HCT116 (cell line): ENCODE measurements around the gene HCN3. TPM values are rescaled to one million over a fixed set of nuclear protein-coding genes. Genes with fewer than 3 reads are reported as not detected.

Experiments
- ATAC-seq: fragments of 200-7000 bp; cut with Tn5 transposase; 2 replicates; pipeline ENCODE4 v1.9.1; 2020; ENCODE audit warnings: mild to moderate bottlenecking, moderate library complexity
- BruUV-seq: library from RNA; stranded (reverse); fragments of 400-500 nt; replicated peaks from 2 replicates; lab custom pipeline; 2021; lab: Mats Ljungman, UMichigan
- CTCF ChIA-PET: fragments of 300-600 bp; sonication (Branson Sonifier 250); formaldehyde crosslinking; loops from one replicate; lab custom pipeline; 2021; ENCODE audit warnings: antibody characterized with exemption; lab: Charles Lee
- POLR2A ChIA-PET: fragments of 300-600, 350-600 bp; sonication (Branson Sonifier 250); formaldehyde crosslinking; loops from one replicate; lab custom pipeline; 2021; ENCODE audit warnings: antibody characterized with exemption; lab: Charles Lee
- RAD21 ChIA-PET, 2 experiments: fragments of 300-600 bp; sonication (Branson Sonifier 250); formaldehyde crosslinking; loops; one replicate each; lab custom pipeline; 2023; ENCODE audit warnings: low total read pairs in 2 of 2; ENCODE audit not compliant: uncharacterized antibody in 2 of 2, unreplicated experiment in 2 of 2, low non-redundant PET in 1 of 2; lab: Charles Lee
- DNase-seq: peaks from one replicate; pipeline ENCODE4 v3.0.0-alpha.2; 2010; ENCODE audit warnings: low read depth, low spot score
- H2AFZ ChIP-seq: fragments of 200-600 bp; shearing (Covaris generic), sonication (generic); 2 replicates; pipeline ENCODE4 v1.6.1; 2017; ENCODE audit warnings: low read depth, mixed run types, mixed read lengths, antibody characterized with exemption, low read length; ENCODE audit not compliant: poor library complexity, severe bottlenecking
- H3K27ac ChIP-seq: 2 replicates; pipeline ENCODE4 v1.5.1; 2012; ENCODE audit warnings: low read depth, low read length
- H3K27me3 ChIP-seq: fragments of 200-600 bp; sonication (generic); 2 replicates; pipeline ENCODE4 v1.6.1; 2016; ENCODE audit warnings: mixed run types, low read length, mixed read lengths; ENCODE audit not compliant: insufficient read depth
- H3K36me3 ChIP-seq, 2 experiments: fragments of 200-500 bp in 1 of 2; fragments of 200-600 bp in 1 of 2; sonication (Bioruptor generic) in 1 of 2; sonication (generic) in 1 of 2; 2 replicates each; pipeline versions ENCODE4 v1.5.1 to v1.6.1; 2014 to 2016; ENCODE audit warnings: low read length in 2 of 2, inconsistent platforms in 1 of 2, mixed read lengths in 1 of 2, mixed run types in 1 of 2; ENCODE audit not compliant: insufficient read depth in 2 of 2, control insufficient read depth in 1 of 2
- H3K4me1 ChIP-seq, 2 experiments: fragments of 200-600 bp in 1 of 2; sonication (generic) in 1 of 2; 2 replicates each; pipeline versions ENCODE4 v1.5.1 to v1.6.1; 2012 to 2017; ENCODE audit warnings: low read length in 2 of 2, inconsistent platforms in 1 of 2, mild to moderate bottlenecking in 1 of 2, mixed read lengths in 1 of 2, mixed run types in 1 of 2, moderate library complexity in 1 of 2; ENCODE audit not compliant: insufficient read depth in 2 of 2, control insufficient read depth in 1 of 2
- H3K4me2 ChIP-seq: fragments of 200-600 bp; sonication (generic); 2 replicates; pipeline ENCODE4 v1.6.1; 2017; ENCODE audit warnings: mixed run types, low read length, mixed read lengths
- H3K4me3 ChIP-seq, 2 experiments: fragments of 200-600 bp in 1 of 2; sonication (generic) in 1 of 2; replicated peaks in 1 of 2; 2 replicates each; pipeline ENCODE4 v1.5.1; 2011 to 2016; ENCODE audit warnings: low read length in 2 of 2, control low read depth in 1 of 2, low read depth in 1 of 2, mild to moderate bottlenecking in 1 of 2, mixed read lengths in 1 of 2, mixed run types in 1 of 2
- H3K79me2 ChIP-seq: fragments of 200-600 bp; sonication (generic); 2 replicates; pipeline ENCODE4 v1.6.1; 2017; ENCODE audit warnings: mild to moderate bottlenecking, mixed run types, low read length, moderate library complexity, mixed read lengths; ENCODE audit not compliant: insufficient read depth
- H3K9ac ChIP-seq: fragments of 200-600 bp; sonication (generic); 2 replicates; pipeline ENCODE4 v1.6.1; 2016; ENCODE audit warnings: low read length, mixed read lengths
- H3K9me2 ChIP-seq: fragments of 200-600 bp; sonication (generic), shearing (Covaris generic); 2 replicates; pipeline ENCODE4 v1.6.1; 2017; ENCODE audit warnings: mixed run types, mild to moderate bottlenecking, moderate library complexity; ENCODE audit not compliant: insufficient read depth
- H3K9me3 ChIP-seq, 2 experiments: fragments of 200-500 bp in 1 of 2; fragments of 200-600 bp in 1 of 2; sonication (Bioruptor generic) in 1 of 2; sonication (generic) in 1 of 2; 2 replicates each; pipeline ENCODE4 v1.6.1; 2014 to 2017; ENCODE audit warnings: low read length in 2 of 2, mixed read lengths in 2 of 2, inconsistent platforms in 1 of 2, low read depth in 1 of 2, mild to moderate bottlenecking in 1 of 2, mixed run types in 1 of 2, moderate library complexity in 1 of 2; ENCODE audit not compliant: control insufficient read depth in 1 of 2, insufficient read depth in 1 of 2
- H4K20me1 ChIP-seq: fragments of 200-600 bp; sonication (generic), shearing (Covaris generic); 2 replicates; pipeline ENCODE4 v1.6.1; 2017; ENCODE audit warnings: mixed run types, mild to moderate bottlenecking, moderate library complexity; ENCODE audit not compliant: insufficient read depth
- CBX3 ChIP-seq: IDR thresholded peaks from 2 replicates; pipeline ENCODE4 v1.6.1; 2012; ENCODE audit warnings: low read depth
- CEBPB ChIP-seq: IDR thresholded peaks from 2 replicates; pipeline ENCODE4 v1.6.1; 2012; ENCODE audit warnings: low read depth
- EZH2phosphoT487 ChIP-seq: fragments of 200-600 bp; IDR thresholded peaks from 2 replicates; pipeline ENCODE4 v1.6.1; 2018; ENCODE audit warnings: antibody characterized with exemption, borderline replicate concordance
- FOSL1 ChIP-seq: IDR thresholded peaks from 2 replicates; pipeline ENCODE4 v1.6.1; 2012; ENCODE audit warnings: low read depth
- JUND ChIP-seq: IDR thresholded peaks from 2 replicates; pipeline ENCODE4 v1.6.1; 2012
- POLR2A ChIP-seq: IDR thresholded peaks from 2 replicates; pipeline ENCODE4 v1.7.0; 2011; ENCODE audit warnings: borderline replicate concordance; ENCODE audit not compliant: insufficient read depth, insufficient read length; ENCODE audit errors: extremely low read depth
- POLR2AphosphoS5 ChIP-seq: IDR thresholded peaks from 2 replicates; pipeline ENCODE4 v1.6.1; 2011; ENCODE audit warnings: mild to moderate bottlenecking, low read depth, low read length, moderate library complexity
- SIN3A ChIP-seq: IDR thresholded peaks from 2 replicates; pipeline ENCODE4 v1.6.1; 2012; ENCODE audit warnings: low read depth
- SP1 ChIP-seq: IDR thresholded peaks from 2 replicates; pipeline ENCODE4 v1.6.1; 2012; ENCODE audit warnings: low read depth
- YY1 ChIP-seq: IDR thresholded peaks from 2 replicates; pipeline ENCODE4 v1.6.1; 2011; ENCODE audit warnings: low read length, low read depth, moderate library complexity, mild to moderate bottlenecking; ENCODE audit not compliant: insufficient replicate concordance; ENCODE audit errors: extremely low read depth
- ZFX ChIP-seq: fragments of 450-650 bp; IDR thresholded peaks from 2 replicates; pipeline ENCODE4 v1.6.1; 2017
- ZNF274 ChIP-seq: fragments of 200-500 bp; sonication (Bioruptor generic); IDR thresholded peaks from 2 replicates; pipeline ENCODE4 v1.6.1; 2014; ENCODE audit warnings: mild to moderate bottlenecking, low read depth, low read length, inconsistent platforms
- intact Hi-C: fragments of 100-400 bp; cut with micrococcal nuclease; formaldehyde crosslinking; loops from 2 replicates; pipeline ENCODE4 v1.10.0; 2022
- total RNA-seq: library from RNA; stranded (reverse); gene quantifications from one replicate; pipeline ENCODE4 v1.2.1, GENCODE V29; 2021; ENCODE audit not compliant: unreplicated experiment
- TF ChIP-seq, protein P1 (sequence below): IDR thresholded peaks from 2 replicates; pipeline ENCODE4 v1.6.1; 2012; ENCODE audit warnings: low read depth
- TF ChIP-seq, protein P2 (sequence below): IDR thresholded peaks from 2 replicates; pipeline ENCODE4 v1.6.1; 2012

Gene HCN3
- total RNA-seq, 1 experiment from 2014 or later: 8.5 TPM

DNA sequence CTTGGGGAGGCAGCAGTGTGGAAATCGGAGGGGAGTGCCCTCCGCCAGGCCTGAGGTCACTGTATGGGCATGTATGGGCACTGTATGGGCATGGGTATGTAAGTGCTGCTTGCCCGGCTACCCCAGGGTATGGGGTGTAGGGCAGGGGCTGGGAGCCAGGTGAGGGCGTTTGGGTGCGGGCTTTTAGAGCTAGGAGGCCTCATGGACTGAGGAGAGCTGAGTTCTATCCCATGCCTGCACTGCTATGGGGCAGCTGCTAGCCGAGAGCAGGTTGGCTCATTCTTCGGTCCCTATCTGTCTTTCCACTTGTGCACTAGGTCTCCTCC lies 18.6 kb downstream of the HCN3 start:
- TF ChIP-seq SP1 (no peak), POLR2A (no peak), POLR2AphosphoS5 (no peak), CBX3 (no peak), ZFX (no peak), ZNF274 (no peak), SIN3A (no peak), FOSL1 (no peak), YY1 (no peak), EZH2phosphoT487 (no peak), JUND (no peak), CEBPB (no peak)
- TF ChIP-seq, protein P1, sequence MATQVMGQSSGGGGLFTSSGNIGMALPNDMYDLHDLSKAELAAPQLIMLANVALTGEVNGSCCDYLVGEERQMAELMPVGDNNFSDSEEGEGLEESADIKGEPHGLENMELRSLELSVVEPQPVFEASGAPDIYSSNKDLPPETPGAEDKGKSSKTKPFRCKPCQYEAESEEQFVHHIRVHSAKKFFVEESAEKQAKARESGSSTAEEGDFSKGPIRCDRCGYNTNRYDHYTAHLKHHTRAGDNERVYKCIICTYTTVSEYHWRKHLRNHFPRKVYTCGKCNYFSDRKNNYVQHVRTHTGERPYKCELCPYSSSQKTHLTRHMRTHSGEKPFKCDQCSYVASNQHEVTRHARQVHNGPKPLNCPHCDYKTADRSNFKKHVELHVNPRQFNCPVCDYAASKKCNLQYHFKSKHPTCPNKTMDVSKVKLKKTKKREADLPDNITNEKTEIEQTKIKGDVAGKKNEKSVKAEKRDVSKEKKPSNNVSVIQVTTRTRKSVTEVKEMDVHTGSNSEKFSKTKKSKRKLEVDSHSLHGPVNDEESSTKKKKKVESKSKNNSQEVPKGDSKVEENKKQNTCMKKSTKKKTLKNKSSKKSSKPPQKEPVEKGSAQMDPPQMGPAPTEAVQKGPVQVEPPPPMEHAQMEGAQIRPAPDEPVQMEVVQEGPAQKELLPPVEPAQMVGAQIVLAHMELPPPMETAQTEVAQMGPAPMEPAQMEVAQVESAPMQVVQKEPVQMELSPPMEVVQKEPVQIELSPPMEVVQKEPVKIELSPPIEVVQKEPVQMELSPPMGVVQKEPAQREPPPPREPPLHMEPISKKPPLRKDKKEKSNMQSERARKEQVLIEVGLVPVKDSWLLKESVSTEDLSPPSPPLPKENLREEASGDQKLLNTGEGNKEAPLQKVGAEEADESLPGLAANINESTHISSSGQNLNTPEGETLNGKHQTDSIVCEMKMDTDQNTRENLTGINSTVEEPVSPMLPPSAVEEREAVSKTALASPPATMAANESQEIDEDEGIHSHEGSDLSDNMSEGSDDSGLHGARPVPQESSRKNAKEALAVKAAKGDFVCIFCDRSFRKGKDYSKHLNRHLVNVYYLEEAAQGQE: no peak
- TF ChIP-seq, protein P2, sequence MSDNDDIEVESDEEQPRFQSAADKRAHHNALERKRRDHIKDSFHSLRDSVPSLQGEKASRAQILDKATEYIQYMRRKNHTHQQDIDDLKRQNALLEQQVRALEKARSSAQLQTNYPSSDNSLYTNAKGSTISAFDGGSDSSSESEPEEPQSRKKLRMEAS: no peak
- DNase-seq (no peak), ATAC-seq (no peak)
- no TSS peak for BruUV-seq
- Histone ChIP-seq H3K4me3 (no peak overlapping the region), H3K79me2 (no peaks in the 10 kb centered on the region), H3K27ac (no peak overlapping the region), H3K36me3 (no peaks in the 10 kb centered on the region), H3K4me2 (no peak overlapping the region), H2AFZ (no peak overlapping the region), H3K9me3 (no peaks in the 10 kb centered on the region), H3K4me1 (no peaks in the 10 kb centered on the region; a peak in 1 of 4 replicates), H4K20me1 (no peaks in the 10 kb centered on the region), H3K9ac (no peak overlapping the region), H3K9me2 (no peaks in the 10 kb centered on the region), H3K27me3 (no peaks in the 10 kb centered on the region)
- POLR2A ChIA-PET: no interaction called here
- CTCF ChIA-PET: no interaction called here
- RAD21 ChIA-PET: no interaction called here
- intact Hi-C loops: no loop called here
